GM19240 (cell line): ENCODE data around the gene BST1.
A peak's percentile ranks its signal among the peaks of the same experiment; 100 is the strongest.

ENCODE experiments used
- DNase-seq: peaks from one replicate; pipeline ENCODE4 v3.0.0; 2011; ENCODE audit warnings: low spot score; ENCODE audit not compliant: insufficient read length

Gene BST1

GRCh38 chr4:15702941-15703403 lies at the start of gene BST1:
BST1 (plus strand) TSS chr4:15703065; CDS start chr4:15703145, 80 bp downstream.
- DNase-seq = peak; percentile 23

DNA sequence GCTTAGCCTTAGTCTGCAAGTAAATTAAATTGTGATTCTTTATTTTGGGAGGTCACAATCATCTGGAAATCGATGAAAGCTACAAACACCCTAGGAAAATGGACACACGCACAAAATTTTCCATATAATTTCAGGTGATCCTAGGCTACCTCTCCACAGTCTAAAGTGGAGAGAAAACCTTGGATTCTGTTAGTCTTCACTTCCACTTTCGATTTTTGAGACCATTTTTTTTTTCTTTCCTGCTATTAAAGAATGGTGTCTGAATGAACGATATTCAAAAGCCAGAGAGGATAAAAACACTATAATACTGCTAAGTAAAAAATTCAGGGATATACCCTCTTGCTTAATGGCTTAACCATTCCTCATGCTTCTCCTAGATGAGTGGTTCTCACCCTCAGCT lies 49.4 kb upstream of the BST1 start:
- DNase-seq = no peak

DNA sequence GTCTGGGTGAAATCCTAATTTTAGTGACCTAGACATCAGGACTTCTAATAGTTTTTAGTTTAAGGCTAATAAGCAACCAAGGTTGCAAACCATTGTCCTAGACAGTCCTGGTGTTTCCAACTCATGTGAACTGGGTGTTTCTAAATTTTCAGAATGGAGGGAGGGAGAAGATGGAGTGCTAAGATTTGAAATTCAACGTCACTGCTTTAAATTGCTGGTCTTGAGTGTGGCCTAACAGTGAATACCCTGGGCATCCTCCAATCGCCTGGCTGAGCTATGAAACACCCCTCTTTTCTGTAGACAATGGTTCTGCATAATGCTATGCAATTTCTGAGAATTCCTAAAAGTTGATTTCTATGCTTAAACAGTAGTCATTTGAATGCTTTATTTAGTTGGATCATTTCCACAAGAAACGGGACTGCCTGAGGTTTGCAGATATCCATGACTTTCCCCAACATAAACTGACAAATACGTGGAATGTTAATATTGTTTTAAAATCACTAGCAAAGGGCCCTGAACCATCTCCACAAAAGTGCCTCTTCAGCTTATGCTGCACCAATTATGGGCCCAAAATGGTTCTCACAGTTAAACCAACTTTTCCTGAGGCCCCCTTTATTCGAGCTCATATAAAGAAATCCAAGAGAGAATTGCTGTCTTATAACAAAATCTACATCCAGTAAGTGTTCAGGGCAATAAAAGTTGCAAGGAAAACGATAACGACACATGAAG lies 48.8 kb upstream of the BST1 start:
- DNase-seq = no peak

DNA sequence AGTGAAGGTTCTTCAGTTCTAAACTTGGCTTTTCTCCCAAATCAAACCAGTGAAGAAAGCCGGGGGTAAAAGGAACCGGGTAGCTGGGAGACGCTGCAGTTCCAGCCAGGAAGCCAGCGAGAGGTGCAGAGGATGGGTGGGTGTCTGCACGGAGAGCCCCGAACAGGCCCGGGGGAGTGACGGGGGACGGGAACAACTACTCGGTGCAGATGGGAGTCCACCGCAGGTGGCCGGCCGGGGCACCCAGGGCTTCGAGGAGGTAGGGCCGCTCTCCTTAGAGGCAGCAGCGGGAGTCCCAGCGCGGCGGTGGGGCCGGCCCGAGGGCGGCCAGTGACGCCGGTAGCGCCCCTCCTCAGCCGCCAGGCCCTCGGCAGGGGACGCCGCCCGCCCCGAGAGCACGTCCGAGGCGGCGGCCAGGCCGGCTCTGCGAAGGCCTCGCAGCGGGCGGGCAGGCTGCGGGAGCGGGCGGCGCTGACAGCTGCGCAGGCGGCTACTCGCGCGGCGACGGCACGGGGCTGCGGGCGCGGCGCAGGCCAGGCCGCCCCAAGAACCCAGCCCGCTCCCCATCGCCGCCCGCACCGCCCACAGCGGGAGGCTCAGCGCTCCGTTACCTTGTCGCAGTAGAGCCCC lies 48.2 kb upstream of the BST1 start:
- peak; percentile 13 for DNase-seq

DNA sequence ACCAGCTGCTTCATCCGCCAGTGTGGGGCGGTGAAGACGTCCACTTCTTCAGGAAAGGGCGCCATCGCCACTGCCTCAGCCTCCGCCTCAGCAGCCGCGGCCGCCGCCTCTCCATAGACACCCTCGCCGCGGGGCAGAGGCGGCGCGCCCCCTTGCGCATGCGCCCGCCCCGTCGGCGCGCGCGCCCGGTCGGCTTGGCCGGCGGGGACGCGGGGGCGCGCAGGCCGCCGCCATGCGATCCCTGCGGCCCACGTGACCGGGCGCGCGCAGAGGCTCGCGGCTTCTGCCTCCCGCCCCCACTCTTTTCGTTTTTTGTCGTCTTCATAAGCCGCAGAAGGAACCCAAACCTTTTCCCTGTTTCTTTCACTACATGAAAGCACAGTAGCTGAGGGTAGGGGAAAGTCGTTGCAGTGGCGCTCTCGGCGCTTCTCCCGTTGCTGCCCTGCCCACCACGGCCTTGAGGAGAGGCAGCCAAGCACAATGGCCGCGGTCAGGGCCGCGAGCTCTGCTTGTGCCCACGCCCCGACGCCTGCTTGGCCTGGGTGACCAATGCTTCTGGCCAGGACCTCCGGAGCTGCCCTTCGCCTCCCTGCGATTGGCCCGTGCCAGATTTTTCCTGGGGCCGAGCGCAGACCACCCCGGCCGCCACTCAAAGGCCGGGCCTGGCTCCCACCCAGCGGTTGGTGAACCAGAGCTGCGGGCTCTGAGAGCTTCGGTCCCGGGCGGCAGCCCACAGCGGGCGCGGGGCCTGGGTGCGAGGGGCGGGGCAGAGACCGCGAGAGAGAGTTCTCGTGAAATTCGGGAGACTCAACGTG lies 47.4 kb upstream of the BST1 start, which contains the start of gene FBXL5:
FBXL5 (minus strand) TSS at position 135 of the 815 bp plus-strand sequence; CDS start at position 65, 70 bp downstream.
- peak; percentile 86 for DNase-seq

- no peak for DNase-seq
These were observed 46.8 kb upstream of the BST1 start for GRCh38 chr4:15656038-15656470.

DNA sequence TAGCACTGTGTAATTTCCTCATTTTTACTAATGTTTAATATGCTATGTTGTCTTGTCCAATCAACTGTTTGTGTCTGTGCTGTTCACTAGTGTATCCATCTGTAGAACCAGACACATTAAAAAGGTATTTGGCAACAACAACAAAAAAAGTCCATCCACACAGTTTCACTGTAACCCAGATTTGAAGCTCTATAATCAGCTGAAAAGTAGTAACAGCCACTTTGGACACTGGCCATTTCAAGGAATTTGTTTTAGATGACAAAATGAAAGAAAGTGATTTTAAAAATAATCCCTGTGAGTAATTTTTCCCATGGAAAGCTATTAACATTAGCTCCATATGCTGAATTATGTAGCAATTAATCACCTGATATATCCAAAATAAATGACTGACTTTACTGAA lies 45.5 kb upstream of the BST1 start:
- no peak for DNase-seq

DNA sequence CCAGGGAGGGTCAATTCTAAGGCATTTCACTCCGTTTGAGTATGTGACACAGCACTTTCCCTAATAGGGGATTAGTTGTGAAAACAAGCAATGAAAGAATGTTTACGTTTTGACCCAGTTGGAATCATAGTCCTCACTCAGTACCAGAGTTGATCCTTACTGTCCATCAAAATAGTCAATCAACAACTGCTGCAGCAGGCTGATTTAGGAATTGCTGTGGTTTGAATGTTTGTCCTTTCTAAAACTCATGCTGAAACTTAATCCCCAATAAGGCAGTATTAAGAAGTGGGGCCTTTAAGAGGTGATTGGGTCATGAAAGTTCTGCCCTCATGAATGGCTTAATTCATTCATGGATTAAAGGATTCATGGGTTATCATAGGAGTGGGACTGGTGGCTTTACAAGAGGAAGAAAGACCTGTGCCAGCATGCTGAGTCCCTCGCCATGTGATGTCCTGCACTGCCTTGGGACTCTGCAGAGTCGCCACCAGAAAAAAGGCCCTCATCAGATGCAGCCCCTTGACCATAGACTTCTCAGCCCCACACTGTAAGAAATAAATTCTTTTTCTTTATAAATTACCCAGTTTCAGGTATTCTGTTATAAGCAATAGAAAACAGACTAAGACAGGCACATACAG lies 44.6 kb upstream of the BST1 start:
- no peak for DNase-seq

- no peak for DNase-seq
These were observed 44.1 kb upstream of the BST1 start for GRCh38 chr4:15658781-15659180.

DNA sequence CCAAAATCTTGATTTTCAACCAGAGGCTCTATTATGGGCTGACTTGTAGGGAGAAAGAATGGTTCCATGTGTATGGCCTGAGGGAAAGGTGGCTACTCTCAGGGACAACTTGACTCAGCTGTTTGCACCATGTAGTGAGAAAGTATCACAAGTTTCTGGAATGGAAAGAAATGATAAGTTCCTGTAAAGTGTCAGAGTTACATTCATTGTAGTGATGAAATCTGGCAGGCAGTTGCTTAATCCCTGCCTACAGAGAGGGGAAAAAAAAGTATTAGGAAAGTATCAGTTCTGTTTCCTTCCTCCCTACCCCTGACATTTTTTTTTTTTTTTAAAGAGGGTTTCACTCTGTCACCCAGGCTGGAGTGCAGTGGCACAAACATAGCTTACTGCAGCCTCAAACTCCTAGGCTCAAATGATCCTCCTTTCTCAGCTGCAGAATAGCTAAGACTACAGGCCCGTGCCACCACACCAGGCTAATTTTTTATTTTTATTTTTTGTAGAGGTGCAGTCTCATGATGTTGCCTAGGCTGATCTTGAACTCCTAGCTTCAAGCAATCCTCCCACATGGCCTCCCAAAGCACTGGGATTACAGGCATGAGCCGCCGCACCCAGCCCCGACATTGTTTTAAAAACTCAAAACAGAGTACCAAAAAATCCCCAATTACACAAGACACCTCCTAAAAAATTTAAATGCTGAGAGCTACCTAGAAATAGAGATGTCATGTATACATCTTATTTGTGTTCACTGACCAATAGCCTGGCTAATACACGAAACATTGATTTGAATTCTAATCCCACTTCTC lies 42.9 kb upstream of the BST1 start:
- DNase-seq = no peak

GRCh38 chr4:15665753-15666365 lies 37.0 kb upstream of the BST1 start:
- DNase-seq = no peak

DNA sequence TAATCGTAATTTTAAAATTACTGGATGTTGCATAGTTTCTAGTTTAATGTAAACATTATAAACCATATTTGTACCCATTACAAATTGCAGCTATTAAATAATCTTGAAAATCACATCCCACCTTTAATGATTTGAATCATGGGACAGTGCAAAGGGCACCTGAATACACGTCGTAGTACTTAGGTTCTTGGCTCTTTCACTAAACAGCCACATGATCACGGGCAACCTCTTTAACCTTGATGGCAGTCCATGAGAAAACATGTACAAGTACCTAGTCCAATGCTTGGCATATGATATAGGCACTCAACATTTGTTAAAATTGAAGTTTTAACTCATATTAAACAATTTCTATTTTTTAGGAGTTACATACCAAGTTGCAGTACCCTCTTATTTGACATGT lies 35.9 kb upstream of the BST1 start:
- DNase-seq = no peak

DNA sequence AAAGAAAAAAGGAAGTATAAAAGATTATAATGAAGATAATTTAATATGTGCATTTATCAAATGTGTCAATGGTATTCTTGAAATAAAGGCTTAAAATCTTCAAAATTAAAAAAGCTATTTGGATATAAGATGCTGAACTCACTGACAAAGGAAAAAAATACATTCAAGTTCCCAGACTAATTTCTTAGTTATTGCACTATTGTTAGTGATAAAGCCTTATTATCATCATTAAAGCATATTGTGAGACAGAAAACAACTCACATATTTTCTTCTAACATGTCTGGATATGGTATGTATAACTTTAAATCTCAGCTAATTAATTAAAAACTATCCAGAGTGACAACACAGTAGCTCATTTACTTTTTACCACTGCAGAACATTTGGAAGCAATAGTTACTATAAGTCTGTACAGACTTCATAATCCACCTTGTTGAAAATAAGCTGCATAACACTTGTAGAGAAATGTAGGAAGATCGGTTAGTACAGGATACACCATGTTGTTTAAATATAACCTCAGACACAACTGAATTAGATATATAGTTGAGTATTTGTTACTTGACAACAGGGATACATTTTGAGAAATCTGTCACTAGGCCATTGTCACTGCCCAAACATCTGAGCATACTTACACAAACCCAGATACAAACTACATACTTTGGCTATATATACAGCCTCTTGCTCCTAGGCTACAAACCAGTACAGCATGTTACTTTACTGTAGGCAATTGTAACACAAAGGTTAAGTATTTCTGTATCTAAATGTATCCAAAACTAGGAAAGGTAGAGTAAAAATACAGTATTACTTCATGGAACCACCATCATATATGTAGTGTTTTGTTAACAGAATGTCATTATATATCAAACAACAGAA lies 34.1 kb upstream of the BST1 start:
- no peak for DNase-seq

GRCh38 chr4:15670576-15670975 lies 32.3 kb upstream of the BST1 start:
- no peak for DNase-seq

DNA sequence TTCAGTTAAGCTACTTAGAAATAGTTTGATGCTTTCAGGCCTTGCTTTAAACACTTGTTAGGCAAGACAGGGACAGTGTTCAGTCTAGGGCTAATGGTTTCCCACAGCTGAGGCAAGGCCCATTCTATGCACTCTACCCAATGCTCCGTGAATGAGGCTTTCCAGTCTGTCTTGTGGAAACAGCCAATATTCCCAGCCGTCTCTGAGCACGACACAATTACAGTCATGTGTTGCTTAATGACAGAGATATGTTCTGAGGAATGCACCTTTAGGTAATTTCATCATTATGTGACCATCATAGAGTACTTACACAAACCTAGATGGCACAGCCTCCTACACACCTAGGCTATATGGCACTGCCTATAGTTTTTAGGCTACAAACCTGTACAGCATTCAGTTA lies 30.8 kb upstream of the BST1 start:
- no peak for DNase-seq

DNA sequence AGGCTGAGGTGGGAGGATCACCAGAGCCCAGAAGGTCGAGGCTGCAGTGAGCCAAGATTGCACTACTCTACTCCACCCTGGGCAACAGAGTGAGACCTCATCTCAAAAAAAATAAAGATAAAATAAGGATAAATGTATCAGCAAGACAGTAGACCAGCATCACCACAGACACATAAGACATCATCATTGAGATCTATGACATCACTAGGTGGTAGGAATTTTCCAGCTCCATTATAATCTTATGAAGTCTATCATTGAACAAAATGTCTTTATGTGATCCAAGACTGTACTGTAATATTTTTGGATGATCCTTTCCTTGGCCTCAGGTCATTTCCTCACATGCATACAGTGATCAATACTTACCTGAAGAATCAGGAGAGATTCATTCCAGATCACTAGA lies 29.5 kb upstream of the BST1 start:
- DNase-seq = no peak

- DNase-seq = no peak
These were observed 28.8 kb upstream of the BST1 start for GRCh38 chr4:15674046-15674445.

DNA sequence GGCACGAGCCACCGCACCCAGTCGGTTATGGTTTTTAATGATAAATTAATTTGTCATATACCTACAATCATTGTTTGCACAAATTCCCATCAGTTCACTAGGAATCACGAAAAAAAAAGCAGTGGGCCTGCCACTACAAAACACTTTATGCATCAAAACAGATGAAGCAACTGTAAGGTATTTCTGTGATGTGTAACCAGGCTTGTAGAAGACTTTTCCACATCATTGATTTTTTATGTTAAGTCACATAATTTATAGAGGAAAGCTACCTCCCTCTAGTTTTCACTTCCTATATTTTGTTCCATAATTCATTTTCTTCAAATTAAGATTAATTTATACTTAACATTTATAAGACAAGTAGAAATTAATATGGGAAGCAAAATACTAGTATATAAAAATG lies 27.9 kb upstream of the BST1 start:
- DNase-seq = no peak

- no peak for DNase-seq
These were observed 27.5 kb upstream of the BST1 start for GRCh38 chr4:15675356-15675755.
